K562 (cell line): ENCODE data around the gene HPRT1. TPM values are rescaled to one million over a fixed set of nuclear protein-coding genes. Genes with fewer than 3 reads are reported as not detected.

Experiments
- ATAC-seq: fragments of 200-7000 bp; cut with Tn5 transposase; 3 replicates; pipeline ENCODE4 v1.9.1; 2020; ENCODE audit warnings: moderate library complexity
- BruUV-seq: library from RNA; stranded (reverse); fragments of 400-500 nt; replicated peaks from 2 replicates; lab custom pipeline; 2021; lab: Mats Ljungman, UMichigan
- CTCF ChIA-PET: fragments of 300-600 bp; formaldehyde crosslinking; extraction: SDS; loops from one replicate; lab custom pipeline; 2021; ENCODE audit warnings: low intra/inter-chr PET ratio; lab: Yijun Ruan, JAX
- POLR2A ChIA-PET: fragments of 300-600, 350-650 bp; sonication (Branson Sonifier 250); formaldehyde crosslinking; extraction: SDS; loops from one replicate; lab custom pipeline; 2021; ENCODE audit warnings: antibody characterized with exemption, inconsistent platforms; lab: Yijun Ruan, JAX
- DNase-seq, 4 experiments: peaks; one replicate each; pipeline versions ENCODE4 v3.0.0 to v3.0.0-alpha.2; 2011 to 2018; ENCODE audit warnings: low spot score in 3 of 4, mixed read lengths in 3 of 4; ENCODE audit errors: extremely low read depth in 1 of 4
- FAIRE-seq: peaks from 2 replicates; lab custom pipeline; 2011; peaks lifted over from hg19 to GRCh38; lab: Jason Lieb, UNC
- H2AFZ ChIP-seq: 2 replicates; pipeline ENCODE4 v1.6.0; 2011; ENCODE audit warnings: low read depth, low read length, control low read depth, inconsistent platforms
- H3K27ac ChIP-seq: fragments of 200-600 bp; 3 replicates; pipeline ENCODE4 v1.8.0; 2011; ENCODE audit warnings: low read depth, mild to moderate bottlenecking, control low read depth, inconsistent platforms, low read length, moderate library complexity, mixed read lengths; ENCODE audit errors: extremely low read depth
- H3K27me3 ChIP-seq, 2 experiments: fragments of 300-600 bp in 1 of 2; 2 replicates in 1 of 2; 3 replicates in 1 of 2; pipeline versions ENCODE4 v1.6.0 to v1.8.0; 2011; ENCODE audit warnings: inconsistent platforms in 2 of 2, low read length in 2 of 2, mild to moderate bottlenecking in 1 of 2, mixed read lengths in 1 of 2, moderate library complexity in 1 of 2; ENCODE audit not compliant: control insufficient read depth in 2 of 2, insufficient read depth in 2 of 2
- H3K36me3 ChIP-seq: fragments of 300-600 bp; 3 replicates; pipeline ENCODE4 v1.8.0; 2011; ENCODE audit warnings: mild to moderate bottlenecking, low read length, inconsistent platforms; ENCODE audit not compliant: control insufficient read depth, insufficient read depth
- H3K4me1 ChIP-seq, 2 experiments: fragments of 200-600 bp in 1 of 2; replicated peaks in 1 of 2; 2 replicates in 1 of 2; 3 replicates in 1 of 2; pipeline versions ENCODE4 v1.5.1 to v1.8.0; 2011; ENCODE audit warnings: inconsistent platforms in 2 of 2, low read length in 2 of 2, mild to moderate bottlenecking in 1 of 2, mixed read lengths in 1 of 2, moderate library complexity in 1 of 2; ENCODE audit not compliant: control insufficient read depth in 2 of 2, insufficient read depth in 2 of 2
- H3K4me2 ChIP-seq: 2 replicates; pipeline ENCODE4 v1.6.1; 2011; ENCODE audit warnings: low read length, control low read depth, inconsistent platforms, mixed read lengths; ENCODE audit not compliant: insufficient read depth
- H3K4me3 ChIP-seq: fragments of 200-600 bp; sonication (generic), shearing (Covaris generic); 2 replicates; pipeline ENCODE4 v1.5.1; 2016; ENCODE audit warnings: control low read depth, inconsistent platforms
- H3K79me2 ChIP-seq: fragments of 200-600 bp; 3 replicates; pipeline ENCODE4 v1.8.0; 2011; ENCODE audit warnings: low read length, inconsistent platforms; ENCODE audit not compliant: control insufficient read depth, insufficient read depth
- H3K9ac ChIP-seq, 2 experiments: 2 replicates each; pipeline versions ENCODE4 v1.6.0 to v1.6.1; 2011; ENCODE audit warnings: low read depth in 2 of 2, low read length in 2 of 2, control low read depth in 1 of 2, inconsistent platforms in 1 of 2, mild to moderate bottlenecking in 1 of 2, mixed read lengths in 1 of 2; ENCODE audit not compliant: insufficient read depth in 1 of 2
- H3K9me1 ChIP-seq: one replicate; pipeline ENCODE4 v1.6.0; 2011; ENCODE audit warnings: inconsistent platforms, mild to moderate bottlenecking, low read length, moderate library complexity; ENCODE audit not compliant: control insufficient read depth, insufficient read depth
- H3K9me3 ChIP-seq: replicated peaks from 2 replicates; pipeline ENCODE4 v1.5.1; 2011; ENCODE audit warnings: low read depth, low read length, inconsistent platforms; ENCODE audit not compliant: control insufficient read depth, insufficient read depth
- H4K20me1 ChIP-seq: replicated peaks from 2 replicates; pipeline ENCODE4 v1.6.1; 2011; ENCODE audit warnings: low read length, inconsistent platforms, mixed read lengths; ENCODE audit not compliant: control insufficient read depth, insufficient read depth
- CUX1 ChIP-seq: fragments of 200-800 bp; sonication (Bioruptor generic); IDR thresholded peaks from 2 replicates; pipeline ENCODE4 v1.6.1; 2016; ENCODE audit warnings: missing genetic modification characterization, missing compliant biosample characterization
- GABPA ChIP-seq: fragments of 200-800 bp; sonication (Bioruptor generic); conservative IDR thresholded peaks from 2 replicates; pipeline ENCODE4 v1.6.1; 2016; ENCODE audit warnings: low read depth, missing genetic modification characterization, missing compliant biosample characterization
- HMBOX1 ChIP-seq: sonication (generic); IDR thresholded peaks from 2 replicates; pipeline ENCODE4 v1.6.1; 2016
- PREB ChIP-seq: sonication (generic); formaldehyde crosslinking; IDR thresholded peaks from 2 replicates; pipeline ENCODE4 v1.8.1; 2023; ENCODE audit warnings: mild to moderate bottlenecking, missing genetic modification reagents
- ZFP36 ChIP-seq: fragments of 150-350 bp; IDR thresholded peaks from 2 replicates; pipeline ENCODE4 v1.6.1; 2018; ENCODE audit warnings: low read length, low read depth; ENCODE audit not compliant: partially characterized antibody
- ZNF77 ChIP-seq: fragments of 250-450 bp; sonication (Bioruptor Pico); IDR thresholded peaks from 2 replicates; pipeline ENCODE4 v1.5.0; 2020
- WGBS: fragments of 100-300 bp; shearing (Covaris generic); methylation state at CpG from one replicate; pipeline ENCODE4 v1.1.6; 2016; ENCODE audit warnings: low coverage, mixed read lengths; ENCODE audit not compliant: insufficient coverage; ENCODE audit errors: missing lambda C conversion rate; 5-methylcytosine and 5-hydroxymethylcytosine counted together
- in situ Hi-C: fragments of 300-500 bp; cut with MboI; formaldehyde crosslinking; loops from 4 replicates; pipeline ENCODE4 v1.15.0; 2018; ENCODE audit warnings: inconsistent platforms, mixed read lengths
- intact Hi-C: fragments of 100-400 bp; cut with micrococcal nuclease; formaldehyde crosslinking; loops from 2 replicates; pipeline ENCODE4 v1.14.2; 2022
- polyA plus RNA-seq, 8 experiments: library from polyadenylated mRNA; depleted of rRNA in 4 of 8; stranded (reverse) in 5 of 8; unstranded in 3 of 8; fragments of >200 nt; fragmentation: Nextera tagmentation in 2 of 8; fragmentation: Illumina TruSeq in 1 of 8; extraction: Ambion mirVana in 2 of 8; extraction: Trizol in 1 of 8; gene quantifications; 2 replicates each; pipeline versions ENCODE4 v1.2.1 to v1.2.3, GENCODE V29; 2011 to 2014; ENCODE audit warnings: inconsistent platforms in 1 of 8, missing spikeins in 1 of 8
- total RNA-seq, 7 experiments: library from RNA; depleted of rRNA in 6 of 7; stranded (reverse); fragments of >200 nt in 6 of 7; fragmentation: Illumina TruSeq in 2 of 7; extraction: Trizol in 2 of 7; gene quantifications; 2 replicates each; pipeline versions ENCODE4 v1.2.1 to v1.2.3, GENCODE V29; 2011 to 2021; ENCODE audit warnings: low replicate concordance in 1 of 7

HPRT1 gene
- total and polyA plus RNA-seq, 9 of the 15 experiments (the other 6 are each of a cell fraction or from before 2014, with no cell fraction given) = 24.4 to 158 (median 104) TPM

- Histone ChIP-seq H3K4me2 (no peak overlapping the region), H3K4me3 (no peak overlapping the region), H4K20me1 (no peaks in the 10 kb centered on the region), H3K27ac (no peak overlapping the region), H2AFZ (peak overlapping the region; percentile 42; the same call in 1 of the 2 replicates), H3K4me1 (peaks cover 3 to 16% of the 10 kb centered on the region in 2 experiments; a peak in 4 of 5 replicates), H3K9me3 (no peaks in the 10 kb centered on the region), H3K9ac (no peak overlapping the region), H3K79me2 (no peaks in the 10 kb centered on the region), H3K9me1 (no peaks in the 10 kb centered on the region), H3K36me3 (peaks cover 8% of the 10 kb centered on the region; the same call in 1 of the 3 replicates), H3K27me3 (no peaks in the 10 kb centered on the region)
- no TSS peak for BruUV-seq
- in situ Hi-C loops = no loop called here
- ChIA-PET POLR2A (interaction anchor here (1.2 kb wide), 1 partner anchor 30 kb away, joined by 5 read pairs; no protein-coding TSS in a partner anchor), CTCF (no interaction called here)
- no peak for ATAC-seq
- no peak for TF ChIP-seq ZNF77 (CRISPR knock-in tag)
- no peak for TF ChIP-seq PREB (CRISPR knock-in tag)
- no peak for TF ChIP-seq CUX1 (CRISPR knock-in tag)
- TF ChIP-seq ZFP36 = no peak
- no peak for TF ChIP-seq GABPA
- no peak for TF ChIP-seq HMBOX1
- no peak for FAIRE-seq
- WGBS = 37% methylated on average over 3 of the region's 3 CpGs
- no peak for DNase-seq
- intact Hi-C loops = no loop called here
Observed at GRCh38 chrX:134541906-134542305, 81.9 kb downstream of the HPRT1 start.
